ENCODE results near the gene UBE4B. TPM values are rescaled to one million over a fixed set of nuclear protein-coding genes. Genes with fewer than 3 reads are reported as not detected.

The UBE4B gene
- total and polyA plus RNA-seq, 9 donors: 26.3 to 46.9 (median 38.9) TPM

- no peak for DNase-seq
- Histone ChIP-seq H3K27ac (no peak overlapping the region), H3K9me3 (no peaks in the 10 kb centered on the region), H3K36me3 (no peaks in the 10 kb centered on the region), H3K27me3 (no peaks in the 10 kb centered on the region), H3K4me1 (ENCODE audit: insufficient read depth) (no peaks in the 10 kb centered on the region), H3K4me3 (no peak overlapping the region)
- WGBS, 3 donors: 95 to 99% (median 97%) methylated on average over 2 of the region's 2 CpGs
- no peak for TF ChIP-seq EP300 (IDR thresholded peaks at IDR 0.05)
- intact Hi-C loops (cut with DNase I): no loop called here
These were observed 155.4 kb downstream of the UBE4B start for GRCh38 chr1:10188133-10188650.

- 58 to 61% (median 60%) methylated on average over 4 of the region's 4 CpGs for WGBS, 3 donors
- no peak for DNase-seq
- TF ChIP-seq POLR2A (IDR thresholded peaks at IDR 0.05) (no peak), EP300 (IDR thresholded peaks at IDR 0.05) (no peak), CTCF (IDR thresholded peaks at IDR 0.05) (no peak)
- Histone ChIP-seq H3K27me3 (no peaks in the 10 kb centered on the region), H3K36me3 (no peaks in the 10 kb centered on the region), H3K4me1 (ENCODE audit: insufficient read depth) (no peaks in the 10 kb centered on the region), H3K9me3 (no peaks in the 10 kb centered on the region), H3K27ac (no peak overlapping the region), H3K4me3 (no peak overlapping the region)
- intact Hi-C loops (cut with DNase I): no loop called here
These were observed 156.9 kb downstream of the UBE4B start for GRCh38 chr1:10189659-10190058.

- WGBS, 3 donors: 63 to 74% (median 72%) methylated on average over 5 of the region's 5 CpGs
- no peaks in the 10 kb centered on the region for H3K27me3 ChIP-seq
- TF ChIP-seq POLR2A (IDR thresholded peaks at IDR 0.05) (no peak), EP300 (IDR thresholded peaks at IDR 0.05) (no peak), CTCF (IDR thresholded peaks at IDR 0.05) (no peak)
- no peak overlapping the region for H3K27ac ChIP-seq
- no peaks in the 10 kb centered on the region for H3K9me3 ChIP-seq
- H3K4me1 ChIP-seq (ENCODE audit: insufficient read depth): no peaks in the 10 kb centered on the region
- H3K4me3 ChIP-seq: no peak overlapping the region
- intact Hi-C loops (cut with DNase I): no loop called here
- H3K36me3 ChIP-seq: no peaks in the 10 kb centered on the region
- DNase-seq: no peak
These were observed 159.5 kb downstream of the UBE4B start for GRCh38 chr1:10192263-10192662.

- Histone ChIP-seq H3K4me3 (no peak overlapping the region), H3K27ac (no peak overlapping the region), H3K36me3 (no peaks in the 10 kb centered on the region), H3K27me3 (no peaks in the 10 kb centered on the region), H3K4me1 (ENCODE audit: insufficient read depth) (no peaks in the 10 kb centered on the region), H3K9me3 (no peaks in the 10 kb centered on the region)
- WGBS, 3 donors: 78 to 84% (median 80%) methylated on average over 6 of the region's 6 CpGs
- DNase-seq: no peak
- TF ChIP-seq CTCF (IDR thresholded peaks at IDR 0.05): no peak
- no peak for TF ChIP-seq EP300 (IDR thresholded peaks at IDR 0.05)
- no peak for TF ChIP-seq POLR2A (IDR thresholded peaks at IDR 0.05)
- intact Hi-C loops (cut with DNase I): no loop called here
These were observed 160.5 kb downstream of the UBE4B start for GRCh38 chr1:10193288-10193687.

- intact Hi-C loops (cut with DNase I): no loop called here
- no peak overlapping the region for H3K4me3 ChIP-seq
- no peaks in the 10 kb centered on the region for H3K36me3 ChIP-seq
- no peaks in the 10 kb centered on the region for H3K27me3 ChIP-seq
- H3K9me3 ChIP-seq: no peaks in the 10 kb centered on the region
- DNase-seq: no peak
- H3K4me1 ChIP-seq (ENCODE audit: insufficient read depth): no peaks in the 10 kb centered on the region
- TF ChIP-seq POLR2A (IDR thresholded peaks at IDR 0.05) (no peak), CTCF (IDR thresholded peaks at IDR 0.05) (no peak), EP300 (IDR thresholded peaks at IDR 0.05) (no peak)
- no peak overlapping the region for H3K27ac ChIP-seq
- whole genome bisulfite sequencing, 3 donors: 82 to 87% (median 84%) methylated on average over 6 of the region's 6 CpGs
These were observed 162.8 kb downstream of the UBE4B start for GRCh38 chr1:10195570-10195969.
